RKO (cell line): ENCODE data around the gene U2SURP.
"Not testable (repeated sequence)": the region's sequence is repeated elsewhere in the genome, so short reads cannot be mapped to it uniquely, and the experiment has no call there.

ENCODE experiments used
- DNase-seq: peaks from one replicate; pipeline ENCODE4 v3.0.0-alpha.2; 2016; ENCODE audit warnings: low spot score

The U2SURP gene

GRCh38 chr3:142976621-142977398 is 24.6 kb upstream of the U2SURP start:
- DNase-seq, result peak; percentile 95

GRCh38 chr3:142977399-142977728 is 24.0 kb upstream of the U2SURP start:
- peak; percentile 66 for DNase-seq

- peak; percentile 53 for DNase-seq
These were observed 20.3 kb upstream of the U2SURP start for GRCh38 chr3:142981108-142981507.

- DNase-seq, result no peak
These were observed 19.2 kb upstream of the U2SURP start for GRCh38 chr3:142982038-142982773.

GRCh38 chr3:142983318-142983717 is 18.1 kb upstream of the U2SURP start:
- DNase-seq, result no peak

GRCh38 chr3:142984255-142984654 is 17.1 kb upstream of the U2SURP start:
- DNase-seq, result no peak

GRCh38 chr3:142987080-142987700 is 14.2 kb upstream of the U2SURP start:
- peak; percentile 67 for DNase-seq

GRCh38 chr3:142987707-142988106 is 13.7 kb upstream of the U2SURP start:
- no peak for DNase-seq

- DNase-seq, result not testable (repeated sequence)
These were observed 13.1 kb upstream of the U2SURP start for GRCh38 chr3:142988221-142988620.

GRCh38 chr3:142988826-142989225 is 12.5 kb upstream of the U2SURP start:
- not testable (repeated sequence) for DNase-seq

- no peak for DNase-seq
These were observed 10.6 kb upstream of the U2SURP start for GRCh38 chr3:142990721-142991120.

GRCh38 chr3:142992323-142992722 is 9.0 kb upstream of the U2SURP start:
- DNase-seq, result no peak

GRCh38 chr3:142993958-142994442 is 7.4 kb upstream of the U2SURP start:
- peak; percentile 80 for DNase-seq

GRCh38 chr3:142997330-142997729 is 4.0 kb upstream of the U2SURP start:
- DNase-seq, result no peak

- no peak for DNase-seq
These were observed 2.9 kb upstream of the U2SURP start for GRCh38 chr3:142998439-142998838.

- peak; percentile 31 for DNase-seq
These were observed 1.5 kb upstream of the U2SURP start for GRCh38 chr3:142999881-143000280.

GRCh38 chr3:143000528-143000927 is 842 bp upstream of the U2SURP start:
- peak; percentile 58 for DNase-seq

- no peak for DNase-seq
These were observed 369 bp upstream of the U2SURP start for GRCh38 chr3:143001034-143001368.

GRCh38 chr3:143002083-143002712 is 828 bp downstream of the U2SURP start:
- DNase-seq, result peak; percentile 62

- peak; percentile 35 for DNase-seq
These were observed 1.4 kb downstream of the U2SURP start for GRCh38 chr3:143002727-143003126.

- no peak for DNase-seq
These were observed 3.5 kb downstream of the U2SURP start for GRCh38 chr3:143004823-143005222.

GRCh38 chr3:143010024-143010423 is 8.7 kb downstream of the U2SURP start:
- DNase-seq, result peak; percentile 64

GRCh38 chr3:143011705-143012104 is 10.3 kb downstream of the U2SURP start:
- no peak for DNase-seq
